ENCODE measurements around the gene EMC9.

Gene EMC9

DNA sequence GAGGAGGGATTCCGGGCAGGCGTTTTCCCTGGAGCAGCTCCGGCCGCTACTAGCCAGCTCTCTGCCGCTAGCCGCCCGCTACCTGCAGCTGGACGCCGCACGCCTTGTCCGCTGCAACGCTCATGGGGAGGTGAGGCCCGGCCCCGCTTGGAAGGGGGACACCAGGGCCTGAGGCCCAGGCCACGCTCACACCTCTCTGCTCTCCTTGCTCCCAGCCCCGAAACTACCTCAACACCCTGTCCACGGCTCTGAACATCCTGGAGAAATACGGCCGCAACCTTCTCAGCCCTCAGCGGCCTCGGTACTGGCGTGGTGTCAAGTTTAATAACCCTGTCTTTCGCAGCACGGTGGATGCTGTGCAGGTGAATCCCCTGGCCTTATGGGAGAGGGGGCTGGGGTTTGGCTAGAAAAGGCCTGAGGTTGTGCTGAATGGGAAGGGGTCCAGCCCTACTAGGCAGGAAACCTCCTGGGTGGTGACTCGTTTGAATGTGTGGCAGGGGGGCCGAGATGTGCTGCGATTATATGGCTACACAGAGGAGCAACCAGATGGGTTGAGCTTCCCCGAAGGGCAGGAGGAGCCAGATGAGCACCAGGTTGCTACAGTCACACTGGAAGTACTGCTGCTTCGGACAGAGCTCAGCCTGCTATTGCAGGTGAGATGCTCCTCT lies 6.5 kb upstream of the EMC9 start:
- peak overlapping the region; percentile 95 for H3K9ac ChIP-seq (ENCODE audit: low read depth, low read length)
- peaks cover 6% of the 10 kb centered on the region; the same call in 1 of the 2 replicates for H3K4me1 ChIP-seq (ENCODE audit: insufficient read depth, low read length)
- peaks cover 10% of the 10 kb centered on the region; the same call in 1 of the 2 replicates for H3K36me3 ChIP-seq (ENCODE audit: insufficient read depth, low read length)
- no peaks in the 10 kb centered on the region for H3K9me3 ChIP-seq (ENCODE audit: control insufficient read depth, insufficient read depth, low read length)

GRCh38 chr14:24146978-24147760 lies 5.8 kb upstream of the EMC9 start, which contains the start of gene RNF31:
TSS of gene RNF31 (plus strand) at chr14:24147498. CDS start at chr14:24147699, 201 bp downstream.
- H3K4me1 ChIP-seq (ENCODE audit: insufficient read depth, low read length): peaks cover 6% of the 10 kb centered on the region; the same call in 1 of the 2 replicates
- H3K36me3 ChIP-seq (ENCODE audit: insufficient read depth, low read length): peaks cover 10% of the 10 kb centered on the region; the same call in 1 of the 2 replicates
- H3K9ac ChIP-seq (ENCODE audit: low read depth, low read length): peak within 1 kb of the TSS; percentile 95
- no peaks in the 10 kb centered on the region for H3K9me3 ChIP-seq (ENCODE audit: control insufficient read depth, insufficient read depth, low read length)

DNA sequence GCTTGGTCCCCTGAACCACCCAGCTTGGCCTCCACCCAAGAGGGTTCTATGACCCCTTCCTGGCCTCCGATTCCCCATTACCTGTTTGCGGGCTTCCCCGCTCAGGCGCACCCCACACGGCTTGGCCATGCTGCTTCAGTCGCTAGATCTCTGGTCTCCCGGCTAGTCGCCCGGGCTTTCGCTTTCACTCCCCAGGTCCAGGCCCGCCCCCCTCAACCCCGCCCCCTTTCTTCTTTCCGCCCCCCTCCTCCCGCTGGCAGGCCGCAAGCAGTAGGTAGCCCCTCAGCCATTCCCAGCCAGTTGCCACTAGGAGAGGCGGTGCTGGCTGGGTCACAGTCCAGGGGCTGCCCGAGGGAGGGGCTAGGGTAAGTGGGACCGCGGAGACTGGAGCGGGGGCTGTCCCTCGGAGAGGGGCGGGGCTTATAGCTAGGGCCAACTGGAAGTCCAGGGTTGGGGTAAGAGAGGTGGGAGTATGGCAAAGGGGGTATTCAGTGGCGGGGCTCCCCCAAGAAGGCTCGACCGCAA lies 5.1 kb upstream of the EMC9 start, which contains the start of gene PSME2:
Gene PSME2 (minus strand): TSS at position 158 of the 525 bp plus-strand sequence. CDS start 29 bp downstream, at position 129.
- Histone ChIP-seq H3K4me1 (ENCODE audit: insufficient read depth, low read length) (peaks cover 6% of the 10 kb centered on the region; the same call in 1 of the 2 replicates), H3K36me3 (ENCODE audit: insufficient read depth, low read length) (peaks cover 7% of the 10 kb centered on the region; the same call in 1 of the 2 replicates)

DNA sequence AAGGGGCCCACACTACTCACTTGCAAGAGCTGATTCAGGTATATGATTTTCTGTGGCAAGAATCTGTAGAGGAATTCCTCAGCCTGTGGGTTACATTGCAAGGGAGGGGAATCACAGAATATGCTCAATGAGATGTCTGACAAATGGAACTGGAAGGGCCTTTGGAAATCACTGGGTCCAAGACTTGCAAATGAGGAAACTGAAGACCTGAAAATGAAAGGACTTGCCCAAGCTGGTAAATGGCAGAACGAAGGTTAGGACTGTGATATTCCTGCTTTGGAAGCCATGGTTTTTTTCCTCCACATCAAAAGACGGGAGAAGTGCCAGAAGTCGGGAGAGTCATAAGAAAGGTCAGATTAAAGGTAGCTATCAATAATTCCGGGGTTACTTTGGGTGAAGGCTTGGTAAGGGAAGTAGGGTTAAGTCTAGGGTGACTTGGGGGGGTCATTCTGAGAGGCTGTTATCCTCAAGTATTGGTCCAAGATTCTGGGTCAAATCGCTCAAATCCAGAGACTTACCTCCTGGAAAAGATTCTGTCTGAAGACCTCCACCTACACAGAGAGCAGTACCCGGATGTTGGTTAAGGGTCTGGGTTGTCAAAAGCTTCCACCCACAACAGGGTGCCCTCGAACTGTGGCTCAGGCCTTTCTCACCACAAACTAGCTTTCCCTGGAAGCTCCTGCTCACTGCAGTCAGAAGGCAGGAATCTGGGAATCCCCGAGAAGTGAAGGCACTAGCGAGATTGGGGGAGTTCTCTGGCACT lies 4.5 kb upstream of the EMC9 start:
- Histone ChIP-seq H3K9me3 (ENCODE audit: control insufficient read depth, insufficient read depth, low read length) (no peaks in the 10 kb centered on the region), H3K4me1 (ENCODE audit: insufficient read depth, low read length) (peaks cover 6% of the 10 kb centered on the region; the same call in 1 of the 2 replicates), H3K9ac (ENCODE audit: low read depth, low read length) (peak overlapping the region; percentile 60), H3K36me3 (ENCODE audit: insufficient read depth, low read length) (peaks cover 7% of the 10 kb centered on the region; the same call in 1 of the 2 replicates)

More for the DNA sequence above, 5.1 kb upstream of the EMC9 start, which contains the start of gene PSME2:
- Histone ChIP-seq H3K9me3 (ENCODE audit: control insufficient read depth, insufficient read depth, low read length) (no peaks in the 10 kb centered on the region), H3K9ac (ENCODE audit: low read depth, low read length) (peak within 1 kb of the TSS; percentile 95)

DNA sequence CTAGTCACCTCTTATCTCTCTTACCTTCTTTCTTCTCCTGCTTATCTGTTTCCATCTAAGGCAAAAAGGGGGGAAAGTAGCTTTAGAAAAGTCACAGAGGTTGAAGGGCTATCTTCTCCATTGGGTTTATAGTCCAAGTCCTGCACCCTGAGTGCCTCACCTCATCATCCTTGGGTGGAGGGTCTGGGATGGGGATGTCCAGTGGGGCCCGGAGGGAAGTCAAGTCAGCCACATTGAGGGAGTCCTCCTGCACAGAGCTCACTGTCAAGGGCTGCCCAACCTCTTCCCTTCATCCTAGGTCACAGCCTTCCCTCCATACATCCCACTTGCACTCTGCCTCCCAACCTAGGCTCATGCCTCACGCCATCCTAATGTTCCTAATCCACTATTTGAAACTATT lies 3.8 kb upstream of the EMC9 start:
- H3K9me3 ChIP-seq (ENCODE audit: control insufficient read depth, insufficient read depth, low read length): no peaks in the 10 kb centered on the region
- peaks cover 7% of the 10 kb centered on the region; the same call in 1 of the 2 replicates for H3K36me3 ChIP-seq (ENCODE audit: insufficient read depth, low read length)
- peaks cover 6% of the 10 kb centered on the region; the same call in 1 of the 2 replicates for H3K4me1 ChIP-seq (ENCODE audit: insufficient read depth, low read length)
- H3K9ac ChIP-seq (ENCODE audit: low read depth, low read length): no peak overlapping the region

- Histone ChIP-seq H3K9me3 (ENCODE audit: control insufficient read depth, insufficient read depth, low read length) (no peaks in the 10 kb centered on the region), H3K4me1 (ENCODE audit: insufficient read depth, low read length) (peaks cover 6% of the 10 kb centered on the region; the same call in 1 of the 2 replicates), H3K9ac (ENCODE audit: low read depth, low read length) (no peak overlapping the region), H3K36me3 (ENCODE audit: insufficient read depth, low read length) (peaks cover 6% of the 10 kb centered on the region; the same call in 1 of the 2 replicates)
These were observed 3.1 kb upstream of the EMC9 start for GRCh38 chr14:24144451-24144850.

- Histone ChIP-seq H3K9me3 (ENCODE audit: control insufficient read depth, insufficient read depth, low read length) (no peaks in the 10 kb centered on the region), H3K4me1 (ENCODE audit: insufficient read depth, low read length) (peaks cover 5% of the 10 kb centered on the region; the same call in 1 of the 2 replicates), H3K9ac (ENCODE audit: low read depth, low read length) (no peak overlapping the region), H3K36me3 (ENCODE audit: insufficient read depth, low read length) (peaks cover 2% of the 10 kb centered on the region; the same call in 1 of the 2 replicates)
These were observed 2.1 kb upstream of the EMC9 start for GRCh38 chr14:24143511-24143910.

DNA sequence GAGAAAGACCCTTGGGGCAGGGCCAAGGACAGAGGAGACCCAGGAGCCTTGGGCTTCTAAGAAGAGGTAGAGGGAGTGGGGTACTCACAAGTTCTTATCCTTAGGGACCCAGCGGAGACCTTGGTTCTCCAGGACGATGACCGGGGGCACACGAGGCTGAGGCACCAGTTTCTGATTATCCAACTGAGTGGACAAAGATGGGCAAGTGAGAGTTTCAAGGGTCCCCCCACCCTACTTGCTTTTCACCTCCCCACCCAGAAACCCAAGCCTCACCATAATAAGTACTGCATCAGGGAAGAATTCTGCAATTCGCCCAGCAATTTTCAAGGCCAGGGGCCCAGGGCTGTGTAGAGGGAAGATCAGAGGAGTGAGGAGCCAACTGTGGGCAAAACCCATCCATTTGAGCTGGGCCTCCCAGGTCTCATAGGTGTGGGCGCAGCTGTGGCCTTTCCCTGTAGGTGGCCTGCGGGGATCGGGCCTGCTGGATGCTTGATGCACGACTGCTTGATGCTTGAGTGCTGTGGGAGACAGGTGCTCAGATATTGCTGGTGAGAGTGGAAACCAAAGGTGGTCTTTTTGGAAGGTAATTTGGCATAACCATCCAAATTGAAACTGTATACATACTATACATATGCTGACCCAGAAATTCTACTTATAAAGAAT lies 2.0 kb downstream of the EMC9 start:
- Histone ChIP-seq H3K9me3 (ENCODE audit: control insufficient read depth, insufficient read depth, low read length) (no peaks in the 10 kb centered on the region), H3K4me1 (ENCODE audit: insufficient read depth, low read length) (no peaks in the 10 kb centered on the region; the same call in 1 of the 2 replicates), H3K9ac (ENCODE audit: low read depth, low read length) (no peak overlapping the region), H3K36me3 (ENCODE audit: insufficient read depth, low read length) (peaks cover 2% of the 10 kb centered on the region; the same call in 1 of the 2 replicates)

DNA sequence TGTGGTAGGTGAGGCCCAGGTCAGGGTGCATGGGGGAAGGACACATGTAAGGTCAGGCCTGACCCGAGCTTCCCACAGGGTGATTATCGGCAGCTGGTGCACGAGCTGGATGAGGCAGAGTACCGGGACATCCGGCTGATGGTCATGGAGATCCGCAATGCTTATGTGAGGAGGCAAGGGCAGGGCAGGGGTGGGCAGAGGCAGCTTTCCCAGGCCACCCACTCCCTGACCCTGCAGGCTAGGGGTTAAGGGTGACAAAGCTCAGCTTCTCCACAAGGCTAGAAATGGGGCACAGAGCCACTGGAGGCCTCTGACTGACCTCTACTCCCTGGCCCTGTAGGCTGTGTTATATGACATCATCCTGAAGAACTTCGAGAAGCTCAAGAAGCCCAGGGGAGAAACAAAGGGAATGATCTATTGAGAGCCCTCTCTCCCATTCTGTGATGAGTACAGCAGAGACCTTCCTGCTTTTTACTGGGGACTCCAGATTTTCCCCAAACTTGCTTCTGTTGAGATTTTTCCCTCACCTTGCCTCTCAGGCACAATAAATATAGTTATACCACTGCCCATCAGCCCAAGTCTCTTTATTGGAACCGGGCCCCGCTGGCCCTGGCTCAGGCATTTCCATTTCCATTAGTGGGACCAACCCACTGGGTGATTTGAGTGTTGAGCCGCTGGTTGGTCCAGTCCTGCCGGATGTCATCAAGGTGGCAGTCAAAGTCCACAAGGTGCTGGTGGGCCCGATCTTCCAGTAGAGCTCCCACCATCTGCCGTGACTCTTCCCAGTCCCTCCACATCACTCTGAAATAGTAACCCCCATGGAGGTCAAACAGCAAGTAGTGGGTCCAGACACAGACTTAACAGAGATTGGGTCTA lies 2.8 kb downstream of the EMC9 start:
- Histone ChIP-seq H3K4me1 (ENCODE audit: insufficient read depth, low read length) (no peaks in the 10 kb centered on the region; the same call in 1 of the 2 replicates), H3K9me3 (ENCODE audit: control insufficient read depth, insufficient read depth, low read length) (no peaks in the 10 kb centered on the region), H3K9ac (ENCODE audit: low read depth, low read length) (no peak overlapping the region), H3K36me3 (ENCODE audit: insufficient read depth, low read length) (no peaks in the 10 kb centered on the region)

DNA sequence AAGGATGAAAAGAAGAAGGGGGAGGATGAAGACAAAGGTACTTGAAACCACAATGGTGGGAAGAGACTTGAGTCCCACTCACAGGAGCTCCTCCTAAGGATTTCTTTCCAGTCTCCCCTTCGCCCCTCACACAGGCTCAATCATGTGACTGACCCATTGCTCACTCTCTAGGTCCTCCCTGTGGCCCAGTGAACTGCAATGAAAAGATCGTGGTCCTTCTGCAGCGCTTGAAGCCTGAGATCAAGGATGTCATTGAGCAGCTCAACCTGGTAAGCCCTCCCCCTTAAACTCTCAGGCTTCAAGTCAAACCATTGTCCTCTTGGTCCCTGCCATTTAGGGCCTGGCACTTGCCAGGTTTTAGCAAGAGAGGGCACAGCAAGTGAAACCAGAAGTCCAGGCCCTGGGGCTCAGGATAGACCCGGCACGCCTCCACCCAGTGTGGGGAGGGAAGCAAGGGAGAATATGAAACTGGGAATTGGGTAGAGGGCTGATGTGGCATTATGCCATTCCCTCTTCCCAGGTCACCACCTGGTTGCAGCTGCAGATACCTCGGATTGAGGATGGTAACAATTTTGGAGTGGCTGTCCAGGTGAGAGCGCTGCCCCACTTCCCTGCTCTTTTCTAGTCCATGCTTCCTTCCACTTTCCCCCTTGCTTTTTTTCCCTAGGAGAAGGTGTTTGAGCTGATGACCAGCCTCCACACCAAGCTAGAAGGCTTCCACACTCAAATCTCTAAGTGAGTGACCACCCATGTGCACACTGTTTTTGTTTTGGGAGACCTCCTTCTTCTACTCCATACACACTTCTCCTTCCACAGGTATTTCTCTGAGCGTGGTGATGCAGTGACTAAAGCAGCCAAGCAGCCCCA lies 3.6 kb downstream of the EMC9 start:
- H3K4me1 ChIP-seq (ENCODE audit: insufficient read depth, low read length): no peaks in the 10 kb centered on the region; the same call in 1 of the 2 replicates
- no peak overlapping the region for H3K9ac ChIP-seq (ENCODE audit: low read depth, low read length)
- no peaks in the 10 kb centered on the region for H3K36me3 ChIP-seq (ENCODE audit: insufficient read depth, low read length)
- no peaks in the 10 kb centered on the region for H3K9me3 ChIP-seq (ENCODE audit: control insufficient read depth, insufficient read depth, low read length)

- Histone ChIP-seq H3K4me1 (ENCODE audit: insufficient read depth, low read length) (no peaks in the 10 kb centered on the region; the same call in 1 of the 2 replicates), H3K36me3 (ENCODE audit: insufficient read depth, low read length) (no peaks in the 10 kb centered on the region), H3K9ac (ENCODE audit: low read depth, low read length) (peak overlapping the region; percentile 88), H3K9me3 (ENCODE audit: control insufficient read depth, insufficient read depth, low read length) (no peaks in the 10 kb centered on the region)
These were observed 4.5 kb downstream of the EMC9 start for GRCh38 chr14:24136684-24137528.
